COLO829 (cell line): ENCODE results near the gene DALRD3.

Experiments
- DNase-seq: peaks from one replicate; pipeline ENCODE4 v3.0.0; 2012; ENCODE audit warnings: low spot score

Gene DALRD3

DNA sequence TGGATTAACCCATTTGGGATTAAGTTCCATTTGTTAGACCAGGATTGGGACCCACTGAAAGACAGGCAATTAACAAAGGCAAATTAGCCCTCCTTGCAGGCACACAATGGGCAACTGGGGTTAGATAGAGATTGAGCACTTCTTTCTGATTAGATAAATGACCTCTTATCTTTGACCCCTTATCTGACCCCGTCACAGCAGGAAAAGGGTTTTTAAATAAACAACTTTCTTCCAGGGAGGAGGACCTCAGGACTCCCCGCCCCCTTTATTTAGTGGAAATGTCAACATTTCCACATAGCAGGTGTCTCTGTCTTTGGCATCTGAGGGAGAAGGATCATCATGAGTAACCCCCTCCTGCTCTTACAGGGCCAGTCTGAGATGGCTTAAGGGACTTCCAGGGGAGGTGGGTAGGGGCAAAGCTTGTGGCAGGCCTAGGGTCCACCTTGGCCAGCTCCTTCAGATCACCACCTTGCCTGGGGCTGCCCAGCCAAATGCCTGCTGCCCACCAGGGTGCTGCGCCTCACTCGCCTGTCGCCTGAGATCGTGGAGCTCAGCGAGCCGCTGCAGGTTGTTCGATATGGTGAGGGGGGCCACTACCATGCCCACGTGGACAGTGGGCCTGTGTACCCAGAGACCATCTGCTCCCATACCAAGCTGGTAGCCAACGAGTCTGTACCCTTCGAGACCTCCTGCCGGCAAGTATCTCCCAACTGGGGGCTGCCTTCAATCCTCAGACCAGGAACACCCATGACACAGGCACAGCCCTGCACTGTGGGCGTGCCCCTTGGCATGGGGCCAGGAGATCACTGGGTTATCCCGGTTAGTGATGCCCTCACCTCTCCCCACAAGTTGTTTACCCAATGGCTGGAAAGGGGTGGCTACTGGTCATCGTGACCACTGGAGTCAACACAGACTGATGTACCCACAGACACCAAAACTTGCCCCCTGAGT is 13.8 kb downstream of the DALRD3 start:
- no peak for DNase-seq

DNA sequence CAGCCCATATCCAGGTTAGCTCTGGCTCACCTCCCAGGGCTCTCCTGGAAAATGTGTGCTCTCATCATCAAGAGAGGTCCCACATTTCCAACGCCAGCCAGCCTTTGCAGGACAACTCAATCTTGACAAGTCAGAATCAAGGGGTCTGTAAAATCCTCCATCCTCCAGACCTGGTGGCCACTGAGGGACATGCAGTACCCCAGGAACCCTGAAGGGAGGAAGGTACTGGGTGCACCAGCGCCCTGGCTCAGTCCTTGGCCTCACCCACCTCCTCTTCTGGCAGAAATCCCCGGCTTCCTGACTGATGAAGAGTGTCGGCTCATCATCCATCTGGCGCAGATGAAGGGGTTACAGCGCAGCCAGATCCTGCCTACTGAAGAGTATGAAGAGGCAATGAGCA is 17.2 kb downstream of the DALRD3 start:
- DNase-seq, result no peak

DNA sequence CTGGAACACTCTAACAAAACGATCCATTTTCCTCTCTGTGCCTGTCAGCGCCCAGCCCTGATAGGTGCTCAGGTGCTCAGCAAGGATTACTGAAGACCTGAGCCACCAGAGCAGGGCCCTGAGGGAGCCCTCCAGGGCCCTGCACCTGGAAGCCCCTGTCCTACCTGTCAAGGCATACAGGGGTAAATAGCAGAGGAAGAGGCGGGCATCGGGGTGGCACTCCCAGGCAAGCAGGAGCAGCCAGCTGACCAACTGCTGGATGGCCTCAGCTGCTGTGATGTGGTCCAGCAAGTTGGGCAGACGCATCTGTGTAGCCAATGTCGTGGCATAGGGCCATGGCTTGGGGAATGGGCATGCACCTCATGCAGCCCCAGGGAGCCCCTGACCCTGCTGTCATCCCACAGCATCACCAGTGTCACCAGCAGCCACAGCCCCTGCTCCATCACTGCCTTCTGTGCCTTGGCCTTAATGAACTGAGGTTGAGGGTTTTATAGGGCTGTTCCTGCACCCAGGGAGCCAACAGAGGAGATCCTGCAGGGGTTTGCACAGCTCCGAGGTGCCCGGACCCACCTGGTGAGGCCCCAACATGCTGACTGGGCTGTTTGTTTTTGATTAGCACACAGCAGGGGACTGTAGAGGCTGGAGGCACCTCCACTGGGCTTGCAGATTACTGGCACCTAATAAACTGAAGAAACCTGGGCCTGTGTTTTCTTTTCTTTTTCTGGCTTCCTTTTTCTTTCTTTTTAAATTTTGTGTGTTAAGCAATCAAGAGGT is 19.1 kb downstream of the DALRD3 start:
- DNase-seq, result no peak

DNA sequence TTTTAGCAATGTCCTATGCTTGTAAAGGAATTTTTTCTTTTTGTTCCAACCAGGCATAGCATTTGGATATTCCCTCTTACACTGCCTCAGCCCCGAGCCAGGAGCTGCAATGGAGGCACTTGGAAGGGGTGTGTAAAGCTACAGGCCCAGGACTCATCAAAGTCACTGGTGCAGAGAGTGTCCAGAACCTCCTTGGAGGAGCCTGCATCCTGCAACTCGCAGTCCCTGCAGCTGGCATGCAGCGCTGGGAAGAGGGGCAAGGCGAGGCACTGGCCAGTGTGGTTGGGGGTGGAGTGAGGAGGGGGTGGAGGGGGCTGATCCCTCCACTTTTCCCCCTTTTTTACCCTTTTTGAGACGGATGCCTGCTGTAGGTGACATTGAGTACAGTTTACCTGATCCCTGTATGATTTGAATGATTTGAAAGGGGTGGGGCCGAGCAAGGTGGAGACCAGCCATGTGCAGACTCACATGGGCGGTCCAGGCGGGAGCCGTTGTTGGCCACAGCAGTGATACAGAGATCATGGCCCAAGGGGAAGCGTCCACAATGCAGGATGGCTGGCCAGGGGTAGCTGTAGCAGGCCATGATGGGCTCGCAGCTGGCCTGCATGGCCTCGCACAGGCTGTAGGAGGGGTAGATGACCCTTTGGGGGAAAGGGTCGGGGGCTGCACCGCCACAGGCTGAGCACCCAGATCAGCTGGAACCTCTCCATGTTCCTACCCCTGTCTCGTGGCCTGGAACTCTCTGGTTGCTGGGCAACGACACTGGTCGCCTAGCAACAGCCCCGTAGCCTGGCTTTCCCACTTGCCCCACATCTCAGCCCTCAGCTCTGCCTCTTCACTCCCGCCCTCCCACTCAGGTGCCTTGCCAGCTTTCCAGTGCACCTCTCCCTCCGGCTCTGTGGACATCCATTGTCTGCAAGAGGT is 20.4 kb downstream of the DALRD3 start:
- DNase-seq, result no peak

DNA sequence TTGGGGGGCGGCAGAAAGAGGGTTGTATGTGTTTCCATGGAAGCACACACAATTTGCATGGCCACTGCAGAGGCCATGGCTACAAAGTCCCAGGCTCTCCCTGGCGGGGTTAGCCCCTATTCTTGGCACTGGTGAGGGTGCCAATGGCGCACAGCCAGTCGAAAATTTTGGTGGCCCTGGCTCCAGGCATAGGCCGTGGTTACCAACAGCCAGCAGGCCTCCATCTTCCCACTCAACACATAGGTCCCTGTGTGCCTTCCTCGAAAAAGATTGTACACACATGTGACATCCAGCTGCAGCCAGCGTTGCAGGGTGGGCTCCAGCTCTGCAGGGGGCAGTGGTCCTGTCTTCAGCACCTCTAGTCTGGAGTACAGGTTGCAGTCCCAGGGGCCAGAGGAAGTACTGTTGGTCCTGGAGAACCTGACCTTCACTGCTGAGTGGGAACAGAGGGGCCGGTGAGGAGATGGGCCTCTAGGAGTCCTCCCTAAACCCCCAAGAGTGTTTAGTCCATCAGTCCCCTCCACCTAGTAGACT is 21.2 kb downstream of the DALRD3 start:
- DNase-seq, result no peak

DNA sequence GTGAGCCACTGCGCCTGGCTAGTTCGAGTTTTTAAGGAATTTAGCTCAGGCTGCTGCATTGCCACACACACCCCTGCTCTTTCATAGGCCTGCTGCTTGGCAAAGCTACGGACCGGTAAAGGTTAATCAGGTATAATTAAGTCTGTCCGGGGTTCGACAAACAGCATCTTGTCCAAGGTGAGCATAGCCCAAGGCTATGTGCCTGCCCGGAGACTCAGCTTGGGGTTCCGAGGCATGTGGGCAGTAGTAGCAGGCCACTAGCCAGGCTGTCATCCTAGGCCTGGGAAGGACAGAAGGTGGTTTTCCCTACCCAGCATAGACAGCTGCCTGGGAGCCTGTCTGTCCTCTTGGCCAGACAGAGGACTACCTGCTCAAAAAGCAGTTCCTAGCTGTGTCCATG is 21.7 kb downstream of the DALRD3 start:
- DNase-seq, result no peak

DNA sequence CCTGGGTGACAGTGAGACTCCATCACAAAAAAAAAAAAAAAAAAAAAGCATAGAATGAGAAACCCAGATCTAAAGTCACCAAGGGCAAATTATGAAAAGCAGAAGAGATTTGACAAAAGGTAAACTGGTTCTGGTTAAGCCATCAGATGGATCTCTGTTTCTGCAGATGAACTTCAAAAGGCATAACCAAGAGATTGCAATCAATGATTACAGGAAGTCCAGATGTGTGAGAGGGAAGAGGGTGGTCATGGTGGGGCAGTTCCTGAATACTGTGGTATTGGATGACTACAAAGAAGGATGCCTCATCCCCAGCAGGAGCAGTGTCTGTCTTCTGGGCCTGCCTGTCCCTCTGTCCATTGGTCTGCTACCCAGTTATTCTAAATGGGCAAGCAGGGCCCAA is 24.5 kb downstream of the DALRD3 start:
- no peak for DNase-seq

DNA sequence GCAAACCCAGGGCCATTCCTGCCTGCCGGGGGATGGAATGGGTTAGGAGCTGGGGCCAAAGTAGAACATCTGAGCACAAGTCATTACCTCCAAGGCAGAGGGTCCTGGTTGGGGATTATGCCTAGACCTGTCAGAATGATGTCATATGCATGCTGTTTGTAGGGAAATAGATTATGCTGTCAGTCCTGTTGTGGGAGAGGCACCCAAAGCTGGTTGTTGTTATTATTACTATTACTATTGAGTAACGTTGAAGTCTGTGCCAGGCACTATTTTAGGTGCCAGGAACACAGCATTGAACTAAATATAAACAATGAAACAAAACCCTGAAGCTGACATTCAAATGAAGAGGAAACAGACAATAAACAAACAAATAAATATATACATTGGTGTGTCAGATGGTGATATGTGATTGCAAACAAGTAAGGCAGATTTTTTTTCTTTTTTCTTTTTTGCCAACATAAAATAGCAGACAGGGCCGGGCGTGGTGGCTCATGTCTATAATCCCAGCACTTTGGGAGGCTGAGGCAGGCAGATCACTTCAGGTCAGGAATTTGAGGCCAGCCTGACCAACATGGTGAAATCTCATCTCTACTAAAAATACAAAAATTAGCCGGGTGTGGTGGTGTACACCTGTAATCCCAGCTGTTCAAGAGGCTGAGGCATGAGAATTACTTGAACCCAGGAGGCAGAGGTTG is 26.4 kb downstream of the DALRD3 start:
- DNase-seq, result no peak

DNA sequence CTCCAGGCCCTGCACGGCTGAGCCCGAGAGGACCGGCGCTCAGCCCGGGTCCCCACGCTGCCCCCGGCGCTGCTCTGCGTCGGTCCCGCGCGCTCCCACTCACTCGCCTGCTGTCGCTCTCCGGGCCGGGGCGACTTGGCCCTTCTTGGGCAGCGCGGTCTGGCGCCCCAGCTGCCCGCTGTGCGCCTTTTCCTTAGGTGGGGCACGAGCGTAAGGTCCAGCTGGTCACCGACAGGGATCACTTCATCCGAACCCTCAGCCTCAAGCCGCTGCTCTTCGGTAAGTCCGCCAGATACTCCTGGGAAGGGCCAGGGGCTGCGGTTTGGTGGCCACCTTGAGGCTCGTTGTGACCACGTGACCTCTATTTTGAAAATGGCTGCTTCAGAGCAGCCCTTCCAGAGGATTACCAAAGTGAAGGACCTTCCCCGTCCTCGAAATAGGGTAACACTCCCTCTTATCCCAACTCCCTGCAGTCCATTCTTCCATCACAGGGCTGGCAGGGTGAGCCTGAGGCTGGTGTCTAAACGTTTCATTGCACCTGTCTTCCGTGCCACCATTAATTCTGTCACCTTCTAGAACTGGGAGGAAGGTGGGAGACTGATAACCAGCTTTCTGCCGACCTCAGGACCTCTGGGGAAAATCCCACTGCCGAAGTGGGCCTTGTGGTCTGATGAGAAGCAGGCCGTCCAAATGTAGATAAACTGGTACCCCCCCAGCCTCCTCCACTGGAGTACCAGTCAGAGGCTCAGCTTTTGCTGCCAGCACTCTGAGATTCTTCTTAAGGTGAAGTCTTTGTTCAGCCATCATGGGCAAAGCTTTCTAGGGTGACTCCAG is 27.5 kb downstream of the DALRD3 start:
- no peak for DNase-seq

DNA sequence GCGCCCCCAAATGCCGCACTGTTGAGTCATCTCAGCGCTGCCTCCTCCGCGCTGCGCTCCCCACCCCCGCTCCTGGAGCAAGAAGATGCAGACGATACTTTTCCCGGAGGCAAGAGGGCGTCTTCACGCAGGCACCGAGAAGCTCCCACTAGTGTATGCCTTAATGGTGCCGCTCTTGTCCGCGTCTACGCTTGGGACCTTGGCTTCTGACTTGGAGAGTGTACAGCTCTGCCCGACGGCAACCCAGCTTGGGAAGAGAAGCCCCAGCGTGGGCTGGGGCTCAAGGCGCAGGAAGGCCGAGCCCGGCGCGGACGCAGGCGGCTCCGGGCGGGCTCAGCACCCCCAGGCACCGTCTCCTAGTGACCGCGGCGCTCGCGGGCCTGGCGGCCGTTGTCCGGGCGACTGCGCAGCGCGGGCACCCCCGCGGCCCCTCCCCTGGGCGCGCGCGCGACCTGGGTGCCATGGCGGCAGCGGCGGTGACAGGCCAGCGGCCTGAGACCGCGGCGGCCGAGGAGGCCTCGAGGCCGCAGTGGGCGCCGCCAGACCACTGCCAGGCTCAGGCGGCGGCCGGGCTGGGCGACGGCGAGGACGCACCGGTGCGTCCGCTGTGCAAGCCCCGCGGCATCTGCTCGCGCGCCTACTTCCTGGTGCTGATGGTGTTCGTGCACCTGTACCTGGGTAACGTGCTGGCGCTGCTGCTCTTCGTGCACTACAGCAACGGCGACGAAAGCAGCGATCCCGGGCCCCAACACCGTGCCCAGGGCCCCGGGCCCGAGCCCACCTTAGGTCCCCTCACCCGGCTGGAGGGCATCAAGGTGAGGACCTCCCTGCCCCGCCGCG is 28.4 kb downstream of the DALRD3 start, which contains the start of gene P4HTM:
TSS of gene P4HTM (plus strand) at position 446 of the 840 bp plus-strand sequence. CDS start at position 462, 16 bp downstream.
- peak; percentile 32 for DNase-seq

DNA sequence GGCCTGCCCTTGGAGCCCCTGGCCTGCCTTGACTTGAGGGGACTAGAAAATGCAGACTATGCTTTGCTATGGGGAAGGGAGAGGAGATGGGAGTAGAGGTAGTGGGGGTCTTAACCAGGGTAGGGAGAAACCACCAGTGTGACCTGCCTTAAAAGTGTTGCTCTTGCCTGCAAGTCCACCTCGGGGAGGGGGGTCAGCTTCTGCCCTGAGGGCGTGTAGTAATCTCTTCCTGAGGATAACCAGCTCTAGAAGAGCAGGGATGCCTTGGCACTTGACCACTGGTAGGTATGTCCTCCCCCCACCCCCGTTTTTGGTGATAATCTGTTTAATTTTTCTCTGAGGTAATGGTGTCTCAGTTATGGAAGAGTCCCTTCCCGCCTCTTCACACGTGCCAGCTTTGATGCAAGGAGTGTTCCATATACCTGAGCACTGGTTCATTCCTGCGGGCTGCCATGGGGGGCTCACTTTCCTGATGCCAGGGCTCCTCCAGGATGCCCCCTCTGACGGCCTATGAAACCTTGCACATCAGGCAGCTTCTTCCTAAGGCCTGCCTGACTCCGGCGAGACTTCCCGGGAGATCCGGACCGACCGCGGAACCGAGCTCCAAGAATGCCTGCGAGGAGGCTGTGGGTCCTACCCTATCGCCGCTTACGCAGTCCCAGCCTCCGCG is 29.1 kb downstream of the DALRD3 start:
- DNase-seq, result no peak

DNA sequence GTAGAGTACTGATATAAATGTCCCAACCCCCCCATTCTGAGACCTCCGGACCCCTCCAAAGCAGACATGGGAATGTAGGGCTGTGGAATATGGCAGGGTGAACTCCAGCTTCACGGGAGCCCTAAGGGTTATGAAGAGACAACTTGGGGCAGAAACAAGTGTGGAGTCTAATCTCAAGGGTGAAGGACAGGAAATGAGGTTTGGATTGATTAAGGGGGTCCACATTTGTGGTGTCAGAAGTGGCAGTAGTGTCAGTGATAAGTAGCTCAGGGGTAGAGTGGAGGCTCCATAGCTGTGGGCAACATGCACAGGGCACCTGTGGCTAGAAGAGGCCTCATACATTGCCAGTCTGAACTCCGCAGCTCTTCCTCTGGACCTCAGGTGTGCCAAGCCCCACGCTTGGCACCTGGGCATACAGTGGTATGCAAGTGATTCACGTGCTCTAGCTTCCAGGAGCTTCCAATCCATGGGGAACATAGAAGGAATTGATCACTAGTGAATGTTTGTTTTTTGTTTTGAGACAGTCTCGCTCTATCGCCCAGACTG is 32.5 kb downstream of the DALRD3 start:
- no peak for DNase-seq

DNA sequence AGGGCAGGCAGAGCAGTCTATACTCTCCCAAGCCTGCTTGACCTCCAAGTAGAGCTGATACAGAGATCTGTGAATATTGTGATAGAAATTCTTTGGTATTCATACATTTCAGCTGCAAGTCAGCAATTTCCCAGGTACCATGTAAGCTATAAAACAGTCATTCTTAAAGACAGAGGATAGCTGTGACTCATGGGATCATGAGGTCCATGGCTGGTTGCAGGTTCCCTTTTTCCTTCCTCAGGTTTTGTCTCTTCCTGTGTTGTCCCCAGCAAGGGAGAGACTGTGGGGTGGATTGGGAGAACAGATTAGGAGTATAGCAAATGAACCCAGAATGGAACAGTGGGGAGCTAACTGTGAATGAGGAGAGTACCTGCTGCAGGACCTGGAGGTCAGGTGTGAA is 33.7 kb downstream of the DALRD3 start:
- DNase-seq, result no peak

DNA sequence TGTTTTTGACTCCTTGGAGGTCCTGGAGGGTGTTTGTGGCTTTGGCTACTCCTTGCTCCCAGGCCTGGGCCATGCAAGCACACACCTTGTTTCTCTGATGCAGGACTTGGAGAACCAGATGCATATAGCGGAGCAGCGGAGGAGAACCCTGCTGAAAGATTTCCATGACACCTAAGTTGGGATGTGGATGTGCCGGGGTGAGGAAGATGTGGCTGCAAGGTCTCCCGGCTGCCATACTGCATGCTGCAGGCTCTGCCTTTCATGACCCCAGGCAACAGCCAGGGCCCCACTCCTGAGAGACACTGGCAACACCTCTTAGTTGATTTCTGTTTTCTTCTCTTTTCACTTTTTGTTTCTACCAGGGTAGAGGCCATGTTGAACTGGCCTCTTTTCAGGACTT is 35.3 kb downstream of the DALRD3 start:
- DNase-seq, result no peak

DNA sequence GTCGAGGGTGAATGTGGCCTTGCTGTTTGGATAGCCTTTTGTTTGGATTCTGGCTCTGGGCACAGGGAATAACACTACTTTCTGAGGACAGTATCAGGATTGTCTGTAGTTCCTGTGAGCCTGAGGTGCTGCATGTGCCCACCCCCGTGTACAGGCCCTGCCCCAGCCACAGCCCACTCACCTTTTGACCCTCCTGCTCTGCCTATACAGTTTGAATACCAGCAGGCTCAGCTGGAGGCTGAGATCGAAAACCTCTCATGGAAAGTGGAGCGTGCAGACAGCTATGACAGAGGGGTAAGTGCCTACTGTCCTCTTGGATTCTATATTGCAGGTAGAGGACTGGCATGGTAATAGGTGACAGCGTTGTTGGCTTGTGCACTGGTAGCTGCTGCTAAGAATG is 35.7 kb downstream of the DALRD3 start:
- DNase-seq, result no peak

DNA sequence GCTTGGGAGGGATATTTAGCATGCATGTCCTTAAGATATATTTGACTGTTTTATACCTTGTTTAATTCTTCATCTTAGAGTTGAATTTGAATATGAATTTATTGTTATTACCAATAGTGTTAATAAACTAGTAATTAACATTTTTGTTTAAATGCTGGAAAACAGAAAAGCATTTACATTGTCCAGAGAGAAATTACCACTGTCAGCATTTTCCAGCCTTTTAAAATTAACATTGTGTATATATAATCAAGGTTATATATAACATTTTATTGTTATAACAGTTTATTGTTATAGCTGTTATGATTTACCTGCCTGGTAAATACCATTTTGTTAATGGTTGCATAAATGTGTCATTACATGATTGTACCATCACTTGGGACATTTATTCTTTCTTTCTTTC is 36.4 kb downstream of the DALRD3 start:
- no peak for DNase-seq

DNA sequence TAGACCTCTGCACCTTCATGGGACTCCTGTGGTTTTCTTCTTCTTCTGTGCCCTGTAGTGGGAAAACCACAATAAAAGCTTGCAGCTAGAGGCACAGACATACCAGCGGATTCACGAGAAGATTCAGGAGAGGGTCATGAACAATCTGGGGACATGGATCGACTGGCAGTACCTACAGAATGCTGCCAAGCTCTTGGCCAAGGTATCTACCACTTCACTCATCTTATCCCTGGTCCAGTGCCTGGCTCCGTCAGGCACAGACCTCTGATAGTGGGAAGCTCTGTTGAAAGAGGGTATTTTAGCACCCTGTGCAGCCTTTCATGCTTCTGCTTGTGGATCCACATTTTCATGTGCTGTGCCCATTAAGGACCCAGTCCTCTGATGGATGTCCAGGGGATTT is 38.1 kb downstream of the DALRD3 start:
- no peak for DNase-seq

DNA sequence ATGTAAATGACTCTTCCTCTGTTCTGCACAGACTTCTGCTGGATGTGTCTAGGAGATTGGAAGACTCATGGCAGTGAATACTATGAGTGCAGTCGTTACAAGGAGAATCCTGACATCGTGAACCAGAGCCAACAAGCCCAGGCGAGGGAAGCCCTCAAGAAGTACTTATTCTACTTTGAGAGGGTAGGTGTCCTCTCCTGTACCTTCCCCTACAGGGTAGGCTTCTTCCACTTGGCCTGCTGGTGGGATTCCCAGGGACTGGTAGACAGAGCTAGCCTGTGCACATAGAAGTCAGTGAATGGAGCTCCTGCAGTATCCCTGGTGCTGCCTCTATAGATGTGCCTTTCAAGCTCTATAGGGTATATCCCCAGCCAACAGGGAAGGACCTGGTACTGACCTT is 38.9 kb downstream of the DALRD3 start:
- no peak for DNase-seq
